Activated CD8-positive, alpha-beta T cell treated with anti-CD3 and anti-CD28 coated beads for 36 hours (primary cell): Measurements from ENCODE around the gene NPPB. TPM values are rescaled to one million over a fixed set of nuclear protein-coding genes. Genes with fewer than 3 reads are reported as not detected.

Experiments used
- ATAC-seq: fragments of 200-7000 bp; cut with Tn5 transposase; one replicate; pipeline ENCODE4 v1.10.0; 2021; ENCODE audit warnings: mild to moderate bottlenecking, moderate library complexity
- CTCF ChIA-PET: fragments of 350-600 bp; sonication (Branson Sonifier 250); formaldehyde crosslinking; loops from one replicate; lab custom pipeline; 2021; ENCODE audit warnings: antibody characterized with exemption; lab: Charles Lee
- POLR2A ChIA-PET: fragments of 350-600 bp; sonication (Branson Sonifier 250); formaldehyde crosslinking; loops from one replicate; lab custom pipeline; 2021; ENCODE audit warnings: antibody characterized with exemption; lab: Charles Lee
- DNase-seq: peaks from one replicate; pipeline ENCODE4 v3.0.0-alpha.2; 2020
- H3K27ac Mint-ChIP-seq: one replicate; pipeline ENCODE4 v1.8.0; 2021; ENCODE audit warnings: mild to moderate bottlenecking, mixed read lengths
- H3K27me3 Mint-ChIP-seq: one replicate; pipeline ENCODE4 v1.8.0; 2021; ENCODE audit warnings: mixed read lengths
- H3K36me3 Mint-ChIP-seq: one replicate; pipeline ENCODE4 v1.8.0; 2021; ENCODE audit warnings: low read depth, mixed read lengths
- H3K4me1 Mint-ChIP-seq: one replicate; pipeline ENCODE4 v1.8.0; 2021; ENCODE audit warnings: low read depth, mixed read lengths
- H3K4me3 Mint-ChIP-seq: one replicate; pipeline ENCODE4 v1.8.0; 2021; ENCODE audit warnings: mild to moderate bottlenecking, moderate library complexity, mixed read lengths
- H3K9me3 Mint-ChIP-seq: one replicate; pipeline ENCODE4 v1.8.0; 2021; ENCODE audit warnings: mixed read lengths
- CTCF ChIP-seq: fragments of 200-600 bp; IDR thresholded peaks from one replicate; pipeline ENCODE4 v1.8.0; 2022; ENCODE audit warnings: antibody characterized with exemption, mild to moderate bottlenecking
- intact Hi-C: fragments of 100-400 bp; cut with micrococcal nuclease; formaldehyde crosslinking; loops from one replicate; pipeline ENCODE4 v1.10.0; 2022
- total RNA-seq, 2 experiments: library from RNA; stranded (reverse); gene quantifications; one replicate each; pipeline ENCODE4 v1.2.3, GENCODE V29; 2021

The NPPB gene
- total RNA-seq, 2 experiments from 2014 or later: not detected

- H3K4me3 Mint-ChIP-seq: no peak overlapping the region
- H3K4me1 Mint-ChIP-seq: no peaks in the 10 kb centered on the region
- ChIA-PET POLR2A (interaction anchor here (3.1 kb wide), 1 partner anchor 38 kb away, joined by 13 read pairs; no protein-coding TSS in a partner anchor), CTCF (no interaction called here)
- H3K27ac Mint-ChIP-seq: no peak overlapping the region
- ATAC-seq: no peak
- H3K36me3 Mint-ChIP-seq: no peaks in the 10 kb centered on the region
- intact Hi-C loops: no loop called here
- peaks cover 9% of the 10 kb centered on the region for H3K27me3 Mint-ChIP-seq
- no peaks in the 10 kb centered on the region for H3K9me3 Mint-ChIP-seq
- no peak for DNase-seq
- TF ChIP-seq CTCF: no peak
These were observed 11.0 kb upstream of the NPPB start for GRCh38 chr1:11869650-11870207.

- no peak for TF ChIP-seq CTCF
- POLR2A ChIA-PET: interaction anchor here (3.1 kb wide), 1 partner anchor 39 kb away, joined by 13 read pairs; no protein-coding TSS in a partner anchor
- H3K27me3 Mint-ChIP-seq: peaks cover 8% of the 10 kb centered on the region
- H3K9me3 Mint-ChIP-seq: no peaks in the 10 kb centered on the region
- ATAC-seq: no peak
- H3K27ac Mint-ChIP-seq: no peak overlapping the region
- H3K4me1 Mint-ChIP-seq: no peaks in the 10 kb centered on the region
- H3K4me3 Mint-ChIP-seq: no peak overlapping the region
- no peaks in the 10 kb centered on the region for H3K36me3 Mint-ChIP-seq
- no peak for DNase-seq
- intact Hi-C loops: no loop called here
- CTCF ChIA-PET: no interaction called here
These were observed 10.4 kb upstream of the NPPB start for GRCh38 chr1:11869104-11869503.

- H3K9me3 Mint-ChIP-seq: no peaks in the 10 kb centered on the region
- no peaks in the 10 kb centered on the region for H3K4me1 Mint-ChIP-seq
- no peak for TF ChIP-seq CTCF
- ATAC-seq (no peak), DNase-seq (no peak)
- no peak overlapping the region for H3K4me3 Mint-ChIP-seq
- ChIA-PET POLR2A (interaction anchor here (3.1 kb wide), 1 partner anchor 39 kb away, joined by 13 read pairs; no protein-coding TSS in a partner anchor), CTCF (no interaction called here)
- H3K36me3 Mint-ChIP-seq: no peaks in the 10 kb centered on the region
- intact Hi-C loops: no loop called here
- H3K27me3 Mint-ChIP-seq: peaks cover 8% of the 10 kb centered on the region
- H3K27ac Mint-ChIP-seq: no peak overlapping the region
These were observed 9.7 kb upstream of the NPPB start for GRCh38 chr1:11868331-11868980.

GRCh38 chr1:11862890-11863289, 4.1 kb upstream of the NPPB start:
- intact Hi-C loops: no loop called here
- Mint-ChIP-seq H3K27ac (no peak overlapping the region), H3K4me1 (no peaks in the 10 kb centered on the region), H3K4me3 (no peak overlapping the region), H3K9me3 (no peaks in the 10 kb centered on the region), H3K36me3 (no peaks in the 10 kb centered on the region), H3K27me3 (peaks cover 36% of the 10 kb centered on the region)
- no peak for TF ChIP-seq CTCF
- ChIA-PET CTCF (interaction anchor here (1.3 to 2.2 kb wide), 3 partner anchors 23 to 78 kb away, joined by 3 to 5 read pairs (median 4); no protein-coding TSS in a partner anchor), POLR2A (interaction anchor here (0.9 kb wide), 1 partner anchor 47 kb away, joined by 3 read pairs; no protein-coding TSS in a partner anchor)
- DNase-seq (no peak), ATAC-seq (no peak)

GRCh38 chr1:11860587-11860986, 1.8 kb upstream of the NPPB start:
- ChIA-PET CTCF (interaction anchor here (1.0 to 1.7 kb wide), 2 partner anchors 11 to 14 kb away, joined by 3 read pairs; no protein-coding TSS in a partner anchor), POLR2A (interaction anchor here (9.1 kb wide), 1 partner anchor 48 kb away, joined by 68 read pairs; no protein-coding TSS in a partner anchor)
- Mint-ChIP-seq H3K9me3 (no peaks in the 10 kb centered on the region), H3K27me3 (peaks cover 47% of the 10 kb centered on the region), H3K4me3 (no peak overlapping the region), H3K4me1 (peaks cover 5% of the 10 kb centered on the region), H3K27ac (no peak overlapping the region), H3K36me3 (no peaks in the 10 kb centered on the region)
- ATAC-seq (no peak), DNase-seq (no peak)
- TF ChIP-seq CTCF: no peak
- intact Hi-C loops: no loop called here
